Measurements from ENCODE around the gene BMP6. TPM values are rescaled to one million over a fixed set of nuclear protein-coding genes. Genes with fewer than 3 reads are reported as not detected.

Gene BMP6
- total and polyA plus RNA-seq, 2 experiments from 2014 or later, result 0.84 to 2.8 TPM

GRCh38 chr6:7879980-7880717 is 154.2 kb downstream of the BMP6 start:
- Histone ChIP-seq H3K27me3 (ENCODE audit: insufficient read depth) (no peaks in the 10 kb centered on the region), H3K4me1 (ENCODE audit: insufficient read depth) (no peaks in the 10 kb centered on the region), H3K79me2 (replicated peaks; ENCODE audit: insufficient read depth) (no peaks in the 10 kb centered on the region), H4K20me1 (replicated peaks; ENCODE audit: insufficient read depth) (no peaks in the 10 kb centered on the region; the same call in 1 of the 2 replicates), H3K9me2 (ENCODE audit: insufficient read depth) (0 out of 2 replicates have a peak, but pooled peaks cover 3% of the 10 kb centered on the region), H3K4me2 (no peak overlapping the region), H3K4me3 (no peak overlapping the region), H3F3A (replicated peaks; ENCODE audit: low read depth) (no peaks in the 10 kb centered on the region), H3K27ac (ENCODE audit: low read depth) (no peak overlapping the region), H3K36me3 (ENCODE audit: insufficient read depth) (peaks cover 32% of the 10 kb centered on the region), H2AFZ (no peak overlapping the region)
- Mint-ChIP-seq H3K36me3 (ENCODE audit: low read depth) (peaks cover 48% of the 10 kb centered on the region), H3K4me3 (no peak overlapping the region), H3K9me3 (no peaks in the 10 kb centered on the region; the same call in 2 of the 3 replicates), H3K27ac (no peak overlapping the region), H3K4me1 (no peaks in the 10 kb centered on the region), H3K27me3 (ENCODE audit: insufficient read depth, low read depth, poor library complexity) (peaks cover 2% of the 10 kb centered on the region)
- no peak for DNase-seq (ENCODE audit: low spot score)
- ATAC-seq, result no peak
- no peak for TF ChIP-seq CREB1 (CRISPR knock-in tag; IDR thresholded peaks at IDR 0.05; ENCODE audit: low read depth)
- TF ChIP-seq CTCF (conservative IDR thresholded peaks at IDR 0.05; ENCODE audit: low read depth in 2 of 2), result no peak
- no peak for TF ChIP-seq ZNF331 (CRISPR knock-in tag; IDR thresholded peaks at IDR 0.05; ENCODE audit: low read depth)
- TF ChIP-seq EZH2 (IDR thresholded peaks at IDR 0.05; ENCODE audit: low read depth, unreplicated experiment), result no peak
- no peak for TF ChIP-seq JUNB (IDR thresholded peaks at IDR 0.05; ENCODE audit: unreplicated experiment)
- TF ChIP-seq EZH2phosphoT487 (IDR thresholded peaks at IDR 0.05; ENCODE audit: unreplicated experiment), result no peak
- TF ChIP-seq POLR2AphosphoS5 (IDR thresholded peaks at IDR 0.05; ENCODE audit: low read depth), result no peak
- TF ChIP-seq, protein P1, sequence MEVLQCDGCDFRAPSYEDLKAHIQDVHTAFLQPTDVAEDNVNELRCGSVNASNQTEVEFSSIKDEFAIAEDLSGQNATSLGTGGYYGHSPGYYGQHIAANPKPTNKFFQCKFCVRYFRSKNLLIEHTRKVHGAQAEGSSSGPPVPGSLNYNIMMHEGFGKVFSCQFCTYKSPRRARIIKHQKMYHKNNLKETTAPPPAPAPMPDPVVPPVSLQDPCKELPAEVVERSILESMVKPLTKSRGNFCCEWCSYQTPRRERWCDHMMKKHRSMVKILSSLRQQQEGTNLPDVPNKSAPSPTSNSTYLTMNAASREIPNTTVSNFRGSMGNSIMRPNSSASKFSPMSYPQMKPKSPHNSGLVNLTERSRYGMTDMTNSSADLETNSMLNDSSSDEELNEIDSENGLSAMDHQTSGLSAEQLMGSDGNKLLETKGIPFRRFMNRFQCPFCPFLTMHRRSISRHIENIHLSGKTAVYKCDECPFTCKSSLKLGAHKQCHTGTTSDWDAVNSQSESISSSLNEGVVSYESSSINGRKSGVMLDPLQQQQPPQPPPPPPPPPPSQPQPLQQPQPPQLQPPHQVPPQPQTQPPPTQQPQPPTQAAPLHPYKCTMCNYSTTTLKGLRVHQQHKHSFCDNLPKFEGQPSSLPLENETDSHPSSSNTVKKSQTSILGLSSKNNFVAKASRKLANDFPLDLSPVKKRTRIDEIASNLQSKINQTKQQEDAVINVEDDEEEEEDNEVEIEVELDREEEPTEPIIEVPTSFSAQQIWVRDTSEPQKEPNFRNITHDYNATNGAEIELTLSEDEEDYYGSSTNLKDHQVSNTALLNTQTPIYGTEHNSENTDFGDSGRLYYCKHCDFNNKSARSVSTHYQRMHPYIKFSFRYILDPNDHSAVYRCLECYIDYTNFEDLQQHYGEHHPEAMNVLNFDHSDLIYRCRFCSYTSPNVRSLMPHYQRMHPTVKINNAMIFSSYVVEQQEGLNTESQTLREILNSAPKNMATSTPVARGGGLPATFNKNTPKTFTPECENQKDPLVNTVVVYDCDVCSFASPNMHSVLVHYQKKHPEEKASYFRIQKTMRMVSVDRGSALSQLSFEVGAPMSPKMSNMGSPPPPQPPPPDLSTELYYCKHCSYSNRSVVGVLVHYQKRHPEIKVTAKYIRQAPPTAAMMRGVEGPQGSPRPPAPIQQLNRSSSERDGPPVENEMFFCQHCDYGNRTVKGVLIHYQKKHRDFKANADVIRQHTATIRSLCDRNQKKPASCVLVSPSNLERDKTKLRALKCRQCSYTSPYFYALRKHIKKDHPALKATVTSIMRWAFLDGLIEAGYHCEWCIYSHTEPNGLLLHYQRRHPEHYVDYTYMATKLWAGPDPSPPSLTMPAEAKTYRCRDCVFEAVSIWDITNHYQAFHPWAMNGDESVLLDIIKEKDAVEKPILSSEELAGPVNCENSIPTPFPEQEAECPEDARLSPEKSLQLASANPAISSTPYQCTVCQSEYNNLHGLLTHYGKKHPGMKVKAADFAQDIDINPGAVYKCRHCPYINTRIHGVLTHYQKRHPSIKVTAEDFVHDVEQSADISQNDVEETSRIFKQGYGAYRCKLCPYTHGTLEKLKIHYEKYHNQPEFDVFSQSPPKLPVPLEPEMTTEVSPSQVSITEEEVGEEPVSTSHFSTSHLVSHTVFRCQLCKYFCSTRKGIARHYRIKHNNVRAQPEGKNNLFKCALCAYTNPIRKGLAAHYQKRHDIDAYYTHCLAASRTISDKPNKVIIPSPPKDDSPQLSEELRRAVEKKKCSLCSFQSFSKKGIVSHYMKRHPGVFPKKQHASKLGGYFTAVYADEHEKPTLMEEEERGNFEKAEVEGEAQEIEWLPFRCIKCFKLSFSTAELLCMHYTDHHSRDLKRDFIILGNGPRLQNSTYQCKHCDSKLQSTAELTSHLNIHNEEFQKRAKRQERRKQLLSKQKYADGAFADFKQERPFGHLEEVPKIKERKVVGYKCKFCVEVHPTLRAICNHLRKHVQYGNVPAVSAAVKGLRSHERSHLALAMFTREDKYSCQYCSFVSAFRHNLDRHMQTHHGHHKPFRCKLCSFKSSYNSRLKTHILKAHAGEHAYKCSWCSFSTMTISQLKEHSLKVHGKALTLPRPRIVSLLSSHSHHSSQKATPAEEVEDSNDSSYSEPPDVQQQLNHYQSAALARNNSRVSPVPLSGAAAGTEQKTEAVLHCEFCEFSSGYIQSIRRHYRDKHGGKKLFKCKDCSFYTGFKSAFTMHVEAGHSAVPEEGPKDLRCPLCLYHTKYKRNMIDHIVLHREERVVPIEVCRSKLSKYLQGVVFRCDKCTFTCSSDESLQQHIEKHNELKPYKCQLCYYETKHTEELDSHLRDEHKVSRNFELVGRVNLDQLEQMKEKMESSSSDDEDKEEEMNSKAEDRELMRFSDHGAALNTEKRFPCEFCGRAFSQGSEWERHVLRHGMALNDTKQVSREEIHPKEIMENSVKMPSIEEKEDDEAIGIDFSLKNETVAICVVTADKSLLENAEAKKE (CRISPR knock-in tag; IDR thresholded peaks at IDR 0.05), result no peak
